Lung (tissue), 12 donors: ENCODE data around the gene BMP4. TPM values are rescaled to one million over a fixed set of nuclear protein-coding genes. Genes with fewer than 3 reads are reported as not detected.

Experiments used
- ATAC-seq: fragments of 200-7000 bp; cut with Tn5 transposase; one replicate; pipeline ENCODE4 v1.9.1; 2020; ENCODE audit warnings: moderate number of reproducible peaks; ENCODE audit not compliant: insufficient read depth, low FRiP score
- DNase-seq, 3 donors: peaks; one replicate each; pipeline ENCODE4 v3.0.0-alpha.2; 2013 to 2017
- H3K27ac ChIP-seq, 2 donors: one replicate each; pipeline ENCODE4 v1.5.1; 2013; ENCODE audit warnings: mild to moderate bottlenecking in 2 of 2, moderate library complexity in 2 of 2, control low read depth in 1 of 2, inconsistent platforms in 1 of 2, low read depth in 1 of 2, low read length in 1 of 2
- H3K27me3 ChIP-seq, 3 donors: one replicate each; pipeline ENCODE4 v1.5.1; 2013; ENCODE audit warnings: low read length in 2 of 3; ENCODE audit not compliant: control insufficient read depth in 3 of 3, insufficient read depth in 3 of 3
- H3K36me3 ChIP-seq, 4 donors: one replicate each; pipeline ENCODE4 v1.5.1; 2013; ENCODE audit warnings: low read length in 4 of 4, mild to moderate bottlenecking in 1 of 4, moderate library complexity in 1 of 4; ENCODE audit not compliant: control insufficient read depth in 4 of 4, insufficient read depth in 4 of 4
- H3K4me1 ChIP-seq, 5 donors: one replicate each; pipeline ENCODE4 v1.5.1; 2013; ENCODE audit warnings: low read length in 5 of 5, mild to moderate bottlenecking in 2 of 5, moderate library complexity in 1 of 5; ENCODE audit not compliant: control insufficient read depth in 5 of 5, insufficient read depth in 5 of 5
- H3K4me3 ChIP-seq: one replicate; pipeline ENCODE4 v1.5.1; 2013; ENCODE audit warnings: mild to moderate bottlenecking, control low read depth, moderate library complexity
- H3K9ac ChIP-seq, 2 donors: one replicate each; pipeline ENCODE4 v1.5.1; 2013; ENCODE audit warnings: low read length in 2 of 2, control low read depth in 1 of 2; ENCODE audit not compliant: insufficient read depth in 1 of 2
- H3K9me3 ChIP-seq, 4 donors: one replicate each; pipeline ENCODE4 v1.5.1; 2013; ENCODE audit warnings: low read length in 3 of 4, mild to moderate bottlenecking in 1 of 4, moderate library complexity in 1 of 4; ENCODE audit not compliant: control insufficient read depth in 4 of 4, insufficient read depth in 3 of 4
- CTCF ChIP-seq: IDR thresholded peaks from 2 replicates; pipeline ENCODE4 v1.5.1; 2012; ENCODE audit warnings: mild to moderate bottlenecking; ENCODE audit errors: control extremely low read depth, extremely low read depth
- WGBS, 2 donors: extraction: QIAGEN DNeasy Blood & Tissue Kit; methylation state at CpG; one replicate each; pipeline ENCODE4 v1.1.7; 2013; 5-methylcytosine and 5-hydroxymethylcytosine counted together
- polyA plus RNA-seq, 2 donors: library from polyadenylated mRNA; stranded (reverse); fragments of 200-250 nt; gene quantifications; one replicate each; pipeline ENCODE4 v1.2.1, GENCODE V29; 2013
- total RNA-seq, 2 donors: library from RNA; depleted of rRNA in 1 of 2; stranded (reverse); fragments of >200 nt in 1 of 2; gene quantifications; one replicate each; pipeline ENCODE4 v1.2.1, GENCODE V29; 2014 to 2021
- donor health status: control.
- donor health status: control.
- donor health status: Bipolar disorder and iron deficiency.
- donor health status: healthy.
- donor health status: DM: yes; HTN: yes; CAD: no.

BMP4 gene
- total and polyA plus RNA-seq, 4 donors, result 7.1 to 39.0 (median 11.9) TPM

- Histone ChIP-seq H3K27me3 (no peaks in the 10 kb centered on the region), H3K9ac (no peak overlapping the region), H3K4me1 (peaks cover 0 to under 1% (median 0%) of the 10 kb centered on the region in 5 donors), H3K27ac (no peak overlapping the region), H3K36me3 (no peaks in the 10 kb centered on the region), H3K4me3 (no peak overlapping the region), H3K9me3 (no peaks in the 10 kb centered on the region)
- no peak for TF ChIP-seq CTCF
- DNase-seq (no peak), ATAC-seq (no peak)
These were observed 12.7 kb upstream of the BMP4 start for GRCh38 chr14:53969326-53969725.

GRCh38 chr14:53968726-53969125, 12.1 kb upstream of the BMP4 start:
- H3K27me3 ChIP-seq, result no peaks in the 10 kb centered on the region
- H3K27ac ChIP-seq, result no peak overlapping the region
- no peaks in the 10 kb centered on the region for H3K36me3 ChIP-seq
- no peak overlapping the region for H3K9ac ChIP-seq
- ATAC-seq (no peak), DNase-seq (peak in 2 of 3 donors; percentile 64 to 67)
- no peaks in the 10 kb centered on the region for H3K9me3 ChIP-seq
- WGBS, 2 donors, result 83 to 90% methylated on average over 3 of the region's 3 CpGs
- H3K4me3 ChIP-seq, result no peak overlapping the region
- H3K4me1 ChIP-seq, result peaks cover 0 to 7% (median 0%) of the 10 kb centered on the region in 5 donors
- TF ChIP-seq CTCF, result no peak

- no peak for ATAC-seq
- no peak for TF ChIP-seq CTCF
- Histone ChIP-seq H3K4me1 (peaks cover 0 to 13% (median 0%) of the 10 kb centered on the region in 5 donors), H3K9ac (no peak overlapping the region), H3K27me3 (peaks cover 0 to 5% (median 0%) of the 10 kb centered on the region in 3 donors), H3K27ac (no peak overlapping the region), H3K36me3 (no peaks in the 10 kb centered on the region), H3K9me3 (peaks cover 0 to 2% (median 0%) of the 10 kb centered on the region in 4 donors), H3K4me3 (no peak overlapping the region)
- peak; percentile 39 to 56 (median 48) for DNase-seq
- 61 to 75% methylated on average over 2 of the region's 2 CpGs for WGBS, 2 donors
These were observed 11.0 kb upstream of the BMP4 start for GRCh38 chr14:53967606-53968005.

GRCh38 chr14:53964249-53964648, 7.6 kb upstream of the BMP4 start:
- Histone ChIP-seq H3K36me3 (no peaks in the 10 kb centered on the region), H3K4me3 (no peak overlapping the region), H3K27me3 (peaks cover 0 to 5% (median 0%) of the 10 kb centered on the region in 3 donors), H3K4me1 (peaks cover 0 to 19% (median 0%) of the 10 kb centered on the region in 5 donors), H3K27ac (no peak overlapping the region), H3K9me3 (peaks cover 0 to 2% (median 0%) of the 10 kb centered on the region in 4 donors), H3K9ac (no peak overlapping the region)
- ATAC-seq, result no peak
- peak in 1 of 3 donors; percentile 53 for DNase-seq
- no peak for TF ChIP-seq CTCF
- 64 to 86% methylated on average over 4 of the region's 4 CpGs for WGBS, 2 donors
